NCI-H1092 (cell line): Measurements from ENCODE around the gene VPS33B.
A peak's percentile ranks its signal among the peaks of the same experiment; 100 is the strongest.
"Not testable (repeated sequence)": the region's sequence is repeated elsewhere in the genome, so short reads cannot be mapped to it uniquely, and the experiment has no call there.

Source experiments
- DNase-seq: peaks from one replicate; lab custom pipeline; 2025; lab: John Stamatoyannopoulos, UW

Gene VPS33B

GRCh38 chr15:91031796-91032195, 9.4 kb upstream of the VPS33B start:
- no peak for DNase-seq

- no peak for DNase-seq
These were observed 5.3 kb upstream of the VPS33B start for GRCh38 chr15:91027677-91028076.

- DNase-seq = no peak
These were observed 1.3 kb upstream of the VPS33B start for GRCh38 chr15:91023720-91024119.

GRCh38 chr15:91022832-91023129, 387 bp upstream of the VPS33B start:
- DNase-seq = no peak

- peak; percentile 6 for DNase-seq
These were observed 799 bp downstream of the VPS33B start for GRCh38 chr15:91021516-91022074.

- no peak for DNase-seq
These were observed 4.2 kb downstream of the VPS33B start for GRCh38 chr15:91018158-91018557.

GRCh38 chr15:91017716-91018115, 4.7 kb downstream of the VPS33B start:
- DNase-seq = no peak

GRCh38 chr15:91013701-91014100, 8.7 kb downstream of the VPS33B start:
- DNase-seq = not testable (repeated sequence)

GRCh38 chr15:91007266-91007665, 15.1 kb downstream of the VPS33B start:
- no peak for DNase-seq

GRCh38 chr15:91001209-91001608, 21.2 kb downstream of the VPS33B start:
- no peak for DNase-seq

GRCh38 chr15:90998737-90999136, 23.7 kb downstream of the VPS33B start:
- DNase-seq = no peak

GRCh38 chr15:90994417-90995311, 27.7 kb downstream of the VPS33B start, which contains the start of gene PRC1:
PRC1 (minus strand) TSS chr15:90994535; CDS start chr15:90994417, 118 bp downstream.
- peak; percentile 93 for DNase-seq

GRCh38 chr15:90994059-90994416, 28.4 kb downstream of the VPS33B start:
- no peak for DNase-seq

GRCh38 chr15:90991587-90992285, 30.7 kb downstream of the VPS33B start:
- DNase-seq = no peak

- no peak for DNase-seq
These were observed 31.9 kb downstream of the VPS33B start for GRCh38 chr15:90990446-90990845.

- no peak for DNase-seq
These were observed 33.2 kb downstream of the VPS33B start for GRCh38 chr15:90989040-90989768.

- no peak for DNase-seq
These were observed 34.1 kb downstream of the VPS33B start for GRCh38 chr15:90988296-90988695.

- DNase-seq = no peak
These were observed 34.7 kb downstream of the VPS33B start for GRCh38 chr15:90987561-90988141.

GRCh38 chr15:90986790-90987507, 35.4 kb downstream of the VPS33B start:
- DNase-seq = no peak

- DNase-seq = no peak
These were observed 40.3 kb downstream of the VPS33B start for GRCh38 chr15:90982135-90982534.

- no peak for DNase-seq
These were observed 40.7 kb downstream of the VPS33B start for GRCh38 chr15:90981681-90982080.
